ENCODE results near the gene GPRIN3. TPM values are rescaled to one million over a fixed set of nuclear protein-coding genes. Genes with fewer than 3 reads are reported as not detected.

Gene GPRIN3
- total and polyA plus RNA-seq, 2 of the 13 experiments (the other 11 are each of a cell fraction or from before 2014, with no cell fraction given): not detected

DNA sequence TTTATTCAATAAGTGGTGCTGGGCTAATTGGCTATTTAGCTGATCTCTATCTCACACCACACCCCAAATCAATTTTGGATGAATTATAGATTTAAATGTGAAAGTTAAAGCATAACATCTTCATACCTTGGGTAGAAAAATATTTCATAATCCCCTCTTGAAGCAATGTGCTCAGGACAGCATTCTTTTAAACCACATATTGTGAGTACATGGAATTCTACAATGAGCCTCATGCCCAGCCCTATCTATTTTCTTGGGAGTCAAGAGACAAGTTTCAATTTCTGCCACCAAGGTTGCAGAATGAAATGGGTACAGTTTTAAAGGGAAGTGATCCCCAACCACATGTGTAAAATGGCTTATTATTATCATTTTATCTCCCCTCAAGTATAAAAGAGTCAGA is 30.6 kb upstream of the GPRIN3 start (continued):
- TF ChIP-seq ZNF253 (CRISPR knock-in tag; IDR thresholded peaks at IDR 0.05; ENCODE audit: borderline replicate concordance) (no peak), ZSCAN12 (CRISPR knock-in tag; IDR thresholded peaks at IDR 0.05) (no peak), ZNF160 (CRISPR knock-in tag; IDR thresholded peaks at IDR 0.05) (no peak), MEIS1 (CRISPR knock-in tag; IDR thresholded peaks at IDR 0.05; ENCODE audit: borderline replicate concordance) (no peak), SALL2 (CRISPR knock-in tag; IDR thresholded peaks at IDR 0.05) (no peak)
- TF ChIP-seq, protein P1, sequence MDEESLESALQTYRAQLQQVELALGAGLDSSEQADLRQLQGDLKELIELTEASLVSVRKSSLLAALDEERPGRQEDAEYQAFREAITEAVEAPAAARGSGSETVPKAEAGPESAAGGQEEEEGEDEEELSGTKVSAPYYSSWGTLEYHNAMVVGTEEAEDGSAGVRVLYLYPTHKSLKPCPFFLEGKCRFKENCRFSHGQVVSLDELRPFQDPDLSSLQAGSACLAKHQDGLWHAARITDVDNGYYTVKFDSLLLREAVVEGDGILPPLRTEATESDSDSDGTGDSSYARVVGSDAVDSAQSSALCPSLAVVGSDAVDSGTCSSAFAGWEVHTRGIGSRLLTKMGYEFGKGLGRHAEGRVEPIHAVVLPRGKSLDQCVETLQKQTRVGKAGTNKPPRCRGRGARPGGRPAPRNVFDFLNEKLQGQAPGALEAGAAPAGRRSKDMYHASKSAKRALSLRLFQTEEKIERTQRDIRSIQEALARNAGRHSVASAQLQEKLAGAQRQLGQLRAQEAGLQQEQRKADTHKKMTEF (CRISPR knock-in tag; IDR thresholded peaks at IDR 0.05): no peak
- TF ChIP-seq, protein P2, sequence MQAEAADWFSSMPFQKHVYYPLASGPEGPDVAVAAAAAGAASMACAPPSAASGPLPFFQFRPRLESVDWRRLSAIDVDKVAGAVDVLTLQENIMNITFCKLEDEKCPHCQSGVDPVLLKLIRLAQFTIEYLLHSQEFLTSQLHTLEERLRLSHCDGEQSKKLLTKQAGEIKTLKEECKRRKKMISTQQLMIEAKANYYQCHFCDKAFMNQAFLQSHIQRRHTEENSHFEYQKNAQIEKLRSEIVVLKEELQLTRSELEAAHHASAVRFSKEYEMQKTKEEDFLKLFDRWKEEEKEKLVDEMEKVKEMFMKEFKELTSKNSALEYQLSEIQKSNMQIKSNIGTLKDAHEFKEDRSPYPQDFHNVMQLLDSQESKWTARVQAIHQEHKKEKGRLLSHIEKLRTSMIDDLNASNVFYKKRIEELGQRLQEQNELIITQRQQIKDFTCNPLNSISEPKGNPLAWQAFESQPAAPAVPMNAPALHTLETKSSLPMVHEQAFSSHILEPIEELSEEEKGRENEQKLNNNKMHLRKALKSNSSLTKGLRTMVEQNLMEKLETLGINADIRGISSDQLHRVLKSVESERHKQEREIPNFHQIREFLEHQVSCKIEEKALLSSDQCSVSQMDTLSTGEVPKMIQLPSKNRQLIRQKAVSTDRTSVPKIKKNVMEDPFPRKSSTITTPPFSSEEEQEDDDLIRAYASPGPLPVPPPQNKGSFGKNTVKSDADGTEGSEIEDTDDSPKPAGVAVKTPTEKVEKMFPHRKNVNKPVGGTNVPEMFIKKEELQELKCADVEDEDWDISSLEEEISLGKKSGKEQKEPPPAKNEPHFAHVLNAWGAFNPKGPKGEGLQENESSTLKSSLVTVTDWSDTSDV (CRISPR knock-in tag; IDR thresholded peaks at IDR 0.05): no peak
- TF ChIP-seq, protein P3, sequence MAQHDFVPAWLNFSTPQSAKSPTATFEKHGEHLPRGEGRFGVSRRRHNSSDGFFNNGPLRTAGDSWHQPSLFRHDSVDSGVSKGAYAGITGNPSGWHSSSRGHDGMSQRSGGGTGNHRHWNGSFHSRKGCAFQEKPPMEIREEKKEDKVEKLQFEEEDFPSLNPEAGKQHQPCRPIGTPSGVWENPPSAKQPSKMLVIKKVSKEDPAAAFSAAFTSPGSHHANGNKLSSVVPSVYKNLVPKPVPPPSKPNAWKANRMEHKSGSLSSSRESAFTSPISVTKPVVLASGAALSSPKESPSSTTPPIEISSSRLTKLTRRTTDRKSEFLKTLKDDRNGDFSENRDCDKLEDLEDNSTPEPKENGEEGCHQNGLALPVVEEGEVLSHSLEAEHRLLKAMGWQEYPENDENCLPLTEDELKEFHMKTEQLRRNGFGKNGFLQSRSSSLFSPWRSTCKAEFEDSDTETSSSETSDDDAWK (CRISPR knock-in tag; IDR thresholded peaks at IDR 0.05): no peak

All from HepG2 (cell line).